Gastrocnemius medialis (tissue), 4 donors: Measurements from ENCODE around the gene PCDHA7.
"Not testable (repeated sequence)": the region's sequence is repeated elsewhere in the genome, so short reads cannot be mapped to it uniquely, and the experiment has no call there.

Experiments used
- POLR2A ChIP-seq, 2 donors: fragments of 450-650 bp; IDR thresholded peaks; one replicate each; pipeline ENCODE4 v1.6.1; 2017; ENCODE audit warnings: antibody characterized with exemption in 2 of 2, mild to moderate bottlenecking in 2 of 2, moderate library complexity in 2 of 2
- TF ChIP-seq, protein P1 (sequence below), 5 experiments: fragments of 450-650 bp in 3 of 5; fragments of 200-600 bp in 2 of 5; sonication (generic) in 2 of 5; IDR thresholded peaks in 4 of 5; conservative IDR thresholded peaks in 1 of 5; 1 replicate in 4 of 5; 2 replicates in 1 of 5; pipeline ENCODE4 v1.5.1; 2016 to 2019; ENCODE audit warnings: antibody characterized with exemption in 5 of 5, mild to moderate bottlenecking in 3 of 5, moderate library complexity in 3 of 5

GRCh38 chr5:140834439-140835008 is 455 bp downstream of the PCDHA7 start:
- TF ChIP-seq, protein P1, sequence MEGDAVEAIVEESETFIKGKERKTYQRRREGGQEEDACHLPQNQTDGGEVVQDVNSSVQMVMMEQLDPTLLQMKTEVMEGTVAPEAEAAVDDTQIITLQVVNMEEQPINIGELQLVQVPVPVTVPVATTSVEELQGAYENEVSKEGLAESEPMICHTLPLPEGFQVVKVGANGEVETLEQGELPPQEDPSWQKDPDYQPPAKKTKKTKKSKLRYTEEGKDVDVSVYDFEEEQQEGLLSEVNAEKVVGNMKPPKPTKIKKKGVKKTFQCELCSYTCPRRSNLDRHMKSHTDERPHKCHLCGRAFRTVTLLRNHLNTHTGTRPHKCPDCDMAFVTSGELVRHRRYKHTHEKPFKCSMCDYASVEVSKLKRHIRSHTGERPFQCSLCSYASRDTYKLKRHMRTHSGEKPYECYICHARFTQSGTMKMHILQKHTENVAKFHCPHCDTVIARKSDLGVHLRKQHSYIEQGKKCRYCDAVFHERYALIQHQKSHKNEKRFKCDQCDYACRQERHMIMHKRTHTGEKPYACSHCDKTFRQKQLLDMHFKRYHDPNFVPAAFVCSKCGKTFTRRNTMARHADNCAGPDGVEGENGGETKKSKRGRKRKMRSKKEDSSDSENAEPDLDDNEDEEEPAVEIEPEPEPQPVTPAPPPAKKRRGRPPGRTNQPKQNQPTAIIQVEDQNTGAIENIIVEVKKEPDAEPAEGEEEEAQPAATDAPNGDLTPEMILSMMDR (IDR thresholded peaks at IDR 0.05 in 4 of 5, conservative IDR thresholded peaks at IDR 0.05 in 1 of 5) = not testable (repeated sequence)
- not testable (repeated sequence) for TF ChIP-seq POLR2A (IDR thresholded peaks at IDR 0.05)
